Glomerular visceral epithelial cell (primary cell): ENCODE data around the gene SPAG5.

Experiments
- DNase-seq: peaks from one replicate; pipeline ENCODE4 v3.0.0-alpha.2; 2016; ENCODE audit errors: extremely low spot score

SPAG5 gene

GRCh38 chr17:28598799-28599310 is at the start of gene SPAG5:
Gene SPAG5, minus strand, starts transcription at chr17:28599025. Its CDS starts 79 bp downstream, at chr17:28598946.
- peak; percentile 95 for DNase-seq

DNA sequence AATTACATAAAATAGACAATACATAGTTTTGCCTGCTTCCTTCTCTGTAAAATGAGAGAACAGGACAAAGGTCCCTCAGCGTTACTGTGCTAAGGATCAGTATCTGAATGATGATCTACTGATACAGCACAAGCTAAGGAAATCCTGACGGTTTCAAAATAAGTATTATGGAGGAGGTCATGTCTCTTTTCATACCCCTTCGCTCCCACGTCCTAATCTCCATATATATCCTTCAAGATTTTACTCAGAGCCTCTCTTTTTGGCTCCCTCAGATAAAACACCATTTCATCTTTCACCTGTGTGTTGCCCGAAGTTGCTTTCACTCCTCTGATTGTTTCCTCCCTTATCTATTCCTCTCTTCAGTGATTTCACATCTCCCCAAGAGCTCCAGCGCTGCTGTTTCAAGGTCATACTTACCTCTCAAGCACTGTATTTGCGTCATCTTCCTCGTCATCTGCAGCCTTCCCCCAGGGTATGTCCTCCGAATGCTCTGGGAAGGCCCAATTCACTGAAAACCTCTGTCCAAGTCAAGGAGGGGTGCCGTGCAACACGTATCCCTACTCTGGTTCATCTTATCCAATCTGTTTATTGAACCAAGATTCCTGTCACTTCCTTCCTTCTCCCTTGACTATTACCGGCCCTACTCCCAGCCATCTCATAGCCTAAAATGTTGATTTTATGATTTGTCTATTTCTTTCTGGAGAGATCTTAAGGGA is 47.4 kb upstream of the SPAG5 start:
- DNase-seq: no peak

GRCh38 chr17:28645576-28645939 is 46.7 kb upstream of the SPAG5 start:
- DNase-seq: no peak

DNA sequence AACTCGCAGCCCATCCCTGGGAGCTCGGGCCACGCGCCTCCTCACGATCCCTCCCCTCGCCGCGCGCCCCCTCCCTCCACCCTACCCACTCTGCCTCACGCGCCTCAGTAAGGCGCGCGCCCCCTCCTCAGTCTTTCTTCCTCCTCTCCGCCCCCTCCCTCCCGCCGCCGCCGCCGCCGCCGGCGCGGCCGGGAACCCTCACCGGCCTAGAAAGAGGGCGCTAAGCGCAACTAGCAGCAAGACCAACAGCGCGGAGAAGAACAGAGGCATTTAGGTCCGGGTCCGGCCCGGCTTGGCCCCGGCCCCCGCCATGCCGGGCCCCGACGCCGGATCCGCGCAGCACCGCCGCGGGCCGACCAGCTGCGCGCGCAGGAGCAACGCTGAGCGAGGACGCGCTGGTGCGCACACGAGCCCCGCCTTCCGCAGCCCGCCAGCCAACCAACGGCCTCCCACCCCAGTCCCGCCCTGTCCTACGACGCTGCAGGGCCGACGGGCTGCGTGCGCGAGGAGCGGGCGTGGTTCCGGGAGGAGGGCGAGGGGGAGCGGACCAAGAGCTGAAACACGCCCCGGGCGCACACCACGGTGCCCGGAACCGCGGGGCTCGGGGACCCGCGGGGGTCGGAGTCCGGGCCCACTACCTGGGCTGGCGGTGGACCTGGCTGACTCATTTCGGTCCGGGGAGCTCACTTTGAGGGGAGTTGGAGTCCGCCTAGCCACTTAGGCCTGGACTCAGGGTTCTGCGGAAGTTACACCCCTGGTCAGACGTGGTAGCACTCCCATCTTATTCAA is 46.2 kb upstream of the SPAG5 start, which contains the start of gene BLTP2:
Gene BLTP2, minus strand, starts transcription at position 372 of the 789 bp plus-strand sequence. Its CDS starts 102 bp downstream, at position 270.
- peak; percentile 96 for DNase-seq

GRCh38 chr17:28643983-28644786 is 45.4 kb upstream of the SPAG5 start:
- DNase-seq: peak; percentile 59

DNA sequence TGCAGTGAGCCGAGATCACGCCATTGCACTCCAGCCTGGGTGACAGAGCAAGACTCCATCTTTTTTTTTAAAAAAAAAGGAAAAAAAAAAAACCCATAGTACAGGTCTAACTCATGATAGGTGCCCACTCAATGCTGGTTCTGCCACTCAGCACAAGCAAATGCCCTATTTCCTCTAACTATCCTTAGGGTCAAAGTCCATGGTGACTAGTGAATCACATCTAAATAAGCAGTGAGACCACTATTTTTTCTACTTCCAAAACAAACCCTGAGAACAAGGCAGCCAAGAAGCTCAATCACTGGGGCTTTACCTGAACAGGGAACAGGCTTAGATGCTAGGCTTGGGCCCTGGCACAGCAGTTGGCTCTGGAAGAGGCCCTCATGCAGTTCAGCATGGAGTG is 42.8 kb upstream of the SPAG5 start:
- no peak for DNase-seq

- DNase-seq: no peak
Observed at GRCh38 chr17:28635506-28635905, 36.7 kb upstream of the SPAG5 start.

DNA sequence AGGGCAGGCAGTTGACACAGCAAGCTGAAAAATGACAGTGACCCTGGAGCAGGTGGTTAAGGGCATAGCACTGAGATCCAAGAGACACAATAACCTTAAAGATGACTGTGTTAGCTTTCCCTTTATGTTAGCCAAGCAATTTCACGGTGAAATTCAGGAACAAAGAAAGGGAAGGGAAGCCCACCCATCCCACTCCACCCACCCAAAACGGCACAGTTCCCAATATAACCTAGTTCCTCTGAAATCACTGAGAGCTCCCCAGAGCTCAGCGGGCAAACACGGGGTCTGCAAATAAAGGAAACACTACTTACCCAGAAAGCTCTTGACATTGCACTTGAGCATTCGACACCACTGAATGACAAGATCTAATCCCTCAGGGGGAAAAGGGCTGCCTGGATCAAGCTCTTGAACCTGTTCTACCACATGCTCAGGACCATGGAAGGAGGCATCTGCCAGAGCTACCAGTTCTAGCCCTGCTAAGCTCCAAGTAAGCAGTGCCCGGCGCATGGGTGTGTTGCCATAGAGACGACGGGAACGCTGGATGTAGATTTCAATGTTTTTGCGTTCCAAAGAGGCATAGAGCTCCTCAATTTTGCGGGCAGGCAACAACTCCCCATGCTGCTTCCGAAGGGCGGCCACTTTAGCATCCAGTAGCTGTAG is 35.5 kb upstream of the SPAG5 start:
- no peak for DNase-seq

DNA sequence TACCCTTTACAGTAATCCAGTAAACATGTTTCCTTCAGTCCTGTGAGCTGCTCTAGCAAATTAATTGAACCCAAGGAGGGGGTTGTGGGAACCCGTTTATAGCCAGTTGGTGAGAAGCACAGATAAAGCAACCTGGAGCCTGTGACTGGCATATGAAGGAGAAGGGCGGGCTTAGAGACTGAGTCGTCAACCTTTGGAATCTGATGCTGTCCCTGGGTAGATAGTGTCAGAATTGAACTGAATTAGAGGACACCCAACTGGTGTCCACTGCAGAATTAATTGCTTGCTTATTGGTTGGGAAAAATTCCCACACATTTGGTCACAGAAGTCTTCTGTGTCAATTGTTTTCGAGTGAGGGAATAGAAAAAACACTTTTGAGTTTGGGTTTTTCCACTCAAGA is 28.0 kb upstream of the SPAG5 start:
- DNase-seq: no peak

DNA sequence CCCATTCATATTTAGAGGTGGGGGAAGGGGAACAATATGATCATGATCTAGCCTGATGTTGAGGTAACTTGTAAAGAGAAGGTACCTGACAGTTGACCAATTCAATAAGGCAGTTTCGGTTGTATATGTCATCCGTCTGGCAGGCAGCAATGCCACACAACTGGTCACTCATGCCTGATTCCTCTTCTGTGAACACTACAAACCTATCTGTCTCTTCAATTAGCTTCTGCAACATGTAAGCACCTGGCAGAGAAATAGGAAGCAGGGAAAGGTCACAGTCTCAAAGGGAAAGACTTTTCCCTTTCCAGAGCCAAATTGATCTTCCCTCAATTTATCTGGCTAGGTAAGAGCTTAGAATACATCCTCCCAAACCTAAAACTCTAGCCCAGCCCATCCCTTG is 25.3 kb upstream of the SPAG5 start:
- no peak for DNase-seq

GRCh38 chr17:28623696-28624095 is 24.9 kb upstream of the SPAG5 start:
- no peak for DNase-seq

DNA sequence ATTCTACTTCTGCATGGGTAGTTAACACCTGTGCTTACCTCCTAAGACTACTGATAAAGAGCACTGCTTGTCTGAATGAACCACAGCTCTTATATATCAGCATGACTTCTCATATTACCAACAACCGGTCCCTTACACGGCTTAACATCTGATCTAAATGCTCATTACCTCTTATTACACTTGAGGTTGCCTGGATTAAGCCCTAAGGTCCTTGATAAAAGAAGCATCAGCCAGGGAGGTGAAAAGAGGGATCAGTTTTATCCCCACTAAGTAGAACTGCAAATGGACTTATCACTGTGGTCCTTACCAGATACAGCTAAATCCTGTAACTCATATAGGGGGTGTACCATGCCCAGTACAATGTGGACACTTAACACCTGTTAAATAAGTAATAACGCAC is 23.4 kb upstream of the SPAG5 start:
- no peak for DNase-seq

GRCh38 chr17:28620010-28620409 is 21.2 kb upstream of the SPAG5 start:
- no peak for DNase-seq

- no peak for DNase-seq
Observed at GRCh38 chr17:28618464-28618863, 19.6 kb upstream of the SPAG5 start.

GRCh38 chr17:28616281-28616680 is 17.5 kb upstream of the SPAG5 start:
- no peak for DNase-seq

- DNase-seq: no peak
Observed at GRCh38 chr17:28615260-28615940, 16.6 kb upstream of the SPAG5 start.

- DNase-seq: no peak
Observed at GRCh38 chr17:28613931-28614381, 15.1 kb upstream of the SPAG5 start, which contains the start of gene RSKR. Gene RSKR, minus strand, starts transcription at chr17:28614185. Its CDS starts 24 bp downstream, at chr17:28614161.

DNA sequence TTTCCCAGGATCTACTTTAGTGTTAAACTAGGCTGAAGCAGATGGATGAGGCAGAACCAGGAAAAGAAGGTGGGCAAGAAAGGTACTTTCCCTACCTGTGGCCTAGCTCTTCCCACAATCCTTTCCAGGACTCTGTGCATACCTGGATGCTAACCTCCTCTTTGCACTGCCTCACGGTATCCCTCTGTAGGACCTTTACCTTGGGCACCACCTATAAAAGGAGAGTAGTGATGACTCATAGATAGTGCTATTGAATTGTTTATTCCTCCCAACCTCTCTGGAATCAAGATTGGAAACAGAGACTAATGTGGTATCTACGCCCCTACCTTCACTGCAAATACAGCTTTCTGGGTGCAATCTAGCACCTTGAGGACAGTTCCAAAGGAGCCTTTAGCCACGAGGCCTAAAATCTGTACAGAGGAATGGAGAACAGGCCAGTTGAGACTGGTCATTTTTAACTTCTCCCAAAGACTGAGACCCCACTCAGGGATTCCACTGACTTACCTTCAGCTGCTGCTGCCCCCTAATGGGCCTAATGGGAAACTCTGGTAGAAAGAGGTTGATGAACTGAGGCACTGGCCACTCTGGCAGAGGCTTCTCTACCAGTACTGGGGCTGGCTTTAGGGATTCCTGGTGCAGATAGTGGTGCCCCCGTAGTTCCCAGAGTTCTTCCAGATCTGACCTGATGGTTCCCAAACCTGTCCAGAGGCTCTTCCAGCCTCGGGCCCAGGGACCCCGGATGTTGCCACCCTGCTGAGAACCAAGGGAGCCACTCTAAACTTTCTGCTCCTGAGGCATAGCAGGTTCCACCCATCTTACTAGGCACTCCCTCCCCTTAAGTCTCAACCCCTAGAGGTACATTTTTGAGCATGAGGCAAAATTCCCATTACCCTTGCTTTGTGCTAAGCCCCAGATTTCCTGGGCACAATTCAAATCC is 14.4 kb upstream of the SPAG5 start:
- DNase-seq: peak; percentile 31

GRCh38 chr17:28612531-28612930 is 13.7 kb upstream of the SPAG5 start:
- no peak for DNase-seq

- no peak for DNase-seq
Observed at GRCh38 chr17:28610376-28610775, 11.6 kb upstream of the SPAG5 start.
